Measurements from ENCODE around the gene APOF. TPM values are rescaled to one million over a fixed set of nuclear protein-coding genes. Genes with fewer than 3 reads are reported as not detected.
A peak's percentile ranks its signal among the peaks of the same experiment; 100 is the strongest.

Gene APOF
- total and polyA plus RNA-seq, 9 of the 15 experiments (the other 6 are each of a cell fraction or from before 2014, with no cell fraction given) = 0.09 to 0.15 (median 0.12) TPM; not detected in 5

GRCh38 chr12:56337753-56338251, 24.9 kb downstream of the APOF start (continued):
- TF ChIP-seq ARID4B (CRISPR knock-in tag; IDR thresholded peaks at IDR 0.05) (no peak), EP300 (IDR thresholded peaks at IDR 0.05; ENCODE audit: low read length) (peak; percentile 69; the same call in 1 of the 2 replicates), ZNF740 (CRISPR knock-in tag; IDR thresholded peaks at IDR 0.05) (no peak), ZNF740 (tag; IDR thresholded peaks at IDR 0.05) (no peak), RCOR1 (IDR thresholded peaks at IDR 0.05; ENCODE audit: borderline replicate concordance in 1 of 2, low read depth in 2 of 2, low read length in 2 of 2) (0 out of 4 replicates have a peak, but pooled peaks of 1 of the 2 experiments have one; percentile 50), KLF6 (CRISPR knock-in tag; IDR thresholded peaks at IDR 0.05; ENCODE audit: borderline replicate concordance) (peak; percentile 78; the same call in 1 of the 2 replicates), ZBTB12 (CRISPR knock-in tag; IDR thresholded peaks at IDR 0.05) (peak; percentile 37; the same call in 1 of the 2 replicates), TEAD1 (CRISPR knock-in tag; IDR thresholded peaks at IDR 0.05) (peak in 1 of 2 experiments; percentile 52; a peak in 2 of 4 replicates), TOE1 (IDR thresholded peaks at IDR 0.05; ENCODE audit: borderline replicate concordance) (no peak), TOE1 (CRISPR knock-in tag; IDR thresholded peaks at IDR 0.05; ENCODE audit: borderline replicate concordance, low read depth) (no peak), ZNF778 (CRISPR knock-in tag; IDR thresholded peaks at IDR 0.05) (no peak), FOXJ2 (tag; IDR thresholded peaks at IDR 0.05) (no peak), E2F6 (IDR thresholded peaks at IDR 0.05; ENCODE audit: borderline replicate concordance in 1 of 2, extremely low read depth in 1 of 2, insufficient read depth in 1 of 2, insufficient read length in 1 of 2, low read depth in 1 of 2, low read length in 1 of 2, poor library complexity in 1 of 2, severe bottlenecking in 1 of 2) (no peak), FOXO4 (CRISPR knock-in tag; IDR thresholded peaks at IDR 0.05) (no peak), ARID1B (IDR thresholded peaks at IDR 0.05) (peak; percentile 20; the same call in 1 of the 2 replicates), CREB1 (IDR thresholded peaks at IDR 0.05) (no peak), CREB1 (CRISPR knock-in tag; IDR thresholded peaks at IDR 0.05) (no peak), BRF1 (IDR thresholded peaks at IDR 0.05; ENCODE audit: borderline replicate concordance, extremely low read depth, insufficient read length) (no peak), MCM7 (IDR thresholded peaks at IDR 0.05) (no peak)

All from K562 (cell line).